ENCODE measurements around the gene EIF5B. TPM values are rescaled to one million over a fixed set of nuclear protein-coding genes. Genes with fewer than 3 reads are reported as not detected.

EIF5B gene
- total and polyA plus RNA-seq, 2 of the 8 experiments (the other 6 are each of a cell fraction or from before 2014, with no cell fraction given) = 10.7 to 64.5 TPM

DNA sequence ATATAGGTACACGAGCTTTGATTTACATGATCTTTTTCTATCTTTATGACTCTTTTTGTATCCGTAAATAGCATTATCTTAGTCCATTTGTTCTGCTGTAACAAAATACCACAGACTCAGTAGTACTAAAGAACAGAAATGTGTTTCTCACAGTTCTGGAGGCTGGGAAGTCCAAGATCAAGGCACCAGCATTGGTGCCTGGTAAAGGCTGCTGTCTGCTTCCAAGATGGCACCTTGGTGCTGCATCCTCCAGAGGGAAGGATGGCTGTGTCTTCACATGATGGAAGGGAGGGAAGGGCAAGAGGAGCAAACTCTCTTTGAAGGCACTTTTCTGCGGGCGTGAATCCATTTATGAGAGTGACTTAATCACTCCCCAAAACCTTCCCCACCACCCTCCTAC is 36.0 kb downstream of the EIF5B start:
- H3K18ac ChIP-seq (ENCODE audit: extremely low read depth, low read length) = no peak overlapping the region
- FAIRE-seq (no peak), DNase-seq (ENCODE audit: low read depth in 1 of 2, low spot score in 2 of 2) (no peak)
- H3K4me3 ChIP-seq (ENCODE audit: extremely low read depth in 1 of 4, insufficient read depth in 2 of 4, low read depth in 3 of 4, low read length in 4 of 4) = no peak overlapping the region
- H2BK12ac ChIP-seq (ENCODE audit: low read depth, low read length) = no peak overlapping the region
- WGBS, 2 experiments (ENCODE audit: extremely low coverage in 1 of 2, insufficient coverage in 1 of 2, insufficient read length in 1 of 2, insufficient replicate concordance in 2 of 2, low coverage in 1 of 2, low lambda C conversion rate in 2 of 2, missing lambda C conversion rate in 1 of 2) = 90% methylated on average over 4 of the region's 4 CpGs; no CpG with 5 or more reads in 1 of the 2 experiments
- ChIA-PET CTCF (ENCODE audit: partially characterized antibody) (no interaction called here), POLR2A (ENCODE audit: partially characterized antibody) (interaction anchor here (1.6 kb wide), 1 partner anchor 23 kb away, joined by 3 read pairs; no protein-coding TSS in a partner anchor)
- H3K27me3 ChIP-seq (replicated peaks in 1 of 4; ENCODE audit: control insufficient read depth in 3 of 4, extremely low read depth in 1 of 4, insufficient read depth in 3 of 4, low read length in 3 of 4) = no peaks in the 10 kb centered on the region
- no peak overlapping the region for H2BK20ac ChIP-seq (ENCODE audit: low read length)
- no peak overlapping the region; the same call in 1 of the 2 replicates for H4K8ac ChIP-seq (ENCODE audit: extremely low read depth, insufficient read depth, low read length)
- H2BK5ac ChIP-seq (ENCODE audit: low read depth, low read length) = no peak overlapping the region
- H3K36me3 ChIP-seq (ENCODE audit: control insufficient read depth in 2 of 4, insufficient read depth in 4 of 4, low read length in 3 of 4) = peaks cover 0 to 84% (median 35%) of the 10 kb centered on the region in 4 experiments; a peak in 7 of 8 replicates
- H3K4ac ChIP-seq (replicated peaks; ENCODE audit: insufficient read length, low read depth, low read length) = no peak overlapping the region
- no peaks in the 10 kb centered on the region for H3K23me2 ChIP-seq (ENCODE audit: low read depth, low read length)
- TF ChIP-seq, protein P1, sequence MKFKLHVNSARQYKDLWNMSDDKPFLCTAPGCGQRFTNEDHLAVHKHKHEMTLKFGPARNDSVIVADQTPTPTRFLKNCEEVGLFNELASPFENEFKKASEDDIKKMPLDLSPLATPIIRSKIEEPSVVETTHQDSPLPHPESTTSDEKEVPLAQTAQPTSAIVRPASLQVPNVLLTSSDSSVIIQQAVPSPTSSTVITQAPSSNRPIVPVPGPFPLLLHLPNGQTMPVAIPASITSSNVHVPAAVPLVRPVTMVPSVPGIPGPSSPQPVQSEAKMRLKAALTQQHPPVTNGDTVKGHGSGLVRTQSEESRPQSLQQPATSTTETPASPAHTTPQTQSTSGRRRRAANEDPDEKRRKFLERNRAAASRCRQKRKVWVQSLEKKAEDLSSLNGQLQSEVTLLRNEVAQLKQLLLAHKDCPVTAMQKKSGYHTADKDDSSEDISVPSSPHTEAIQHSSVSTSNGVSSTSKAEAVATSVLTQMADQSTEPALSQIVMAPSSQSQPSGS (IDR thresholded peaks at IDR 0.05; ENCODE audit: low read length) = no peak
- TF ChIP-seq SRF (IDR thresholded peaks at IDR 0.05; ENCODE audit: low read depth, low read length) (no peak), CBX8 (IDR thresholded peaks at IDR 0.05; ENCODE audit: borderline replicate concordance, low read depth, low read length) (no peak), BCL11A (IDR thresholded peaks at IDR 0.05; ENCODE audit: low read depth in 2 of 2, low read length in 2 of 2) (no peak), BACH1 (IDR thresholded peaks at IDR 0.05; ENCODE audit: low read length) (no peak), CEBPB (IDR thresholded peaks at IDR 0.05; ENCODE audit: low read depth, low read length) (no peak), NANOG (IDR thresholded peaks at IDR 0.05; ENCODE audit: insufficient read depth, low read depth, low read length, poor library complexity, severe bottlenecking) (no peak), MAFK (IDR thresholded peaks at IDR 0.05; ENCODE audit: low read depth, low read length) (no peak)
- TF ChIP-seq, protein P2, sequence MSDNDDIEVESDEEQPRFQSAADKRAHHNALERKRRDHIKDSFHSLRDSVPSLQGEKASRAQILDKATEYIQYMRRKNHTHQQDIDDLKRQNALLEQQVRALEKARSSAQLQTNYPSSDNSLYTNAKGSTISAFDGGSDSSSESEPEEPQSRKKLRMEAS (IDR thresholded peaks at IDR 0.05) = no peak
- no peaks in the 10 kb centered on the region for H3K79me2 ChIP-seq (ENCODE audit: control insufficient read depth in 1 of 2, insufficient read depth in 2 of 2, low read length in 2 of 2)
- no peaks in the 10 kb centered on the region for H3K79me1 ChIP-seq (ENCODE audit: low read depth, low read length)
- H2AFZ ChIP-seq (ENCODE audit: low read length) = no peak overlapping the region
- H3K9me3 ChIP-seq (ENCODE audit: insufficient read depth in 2 of 2, low read depth in 1 of 2, low read length in 1 of 2) = no peaks in the 10 kb centered on the region; a peak in 1 of 4 replicates
- no peak overlapping the region for H4K5ac ChIP-seq (ENCODE audit: insufficient read length, low read depth, low read length)
- no peak overlapping the region for H3K27ac ChIP-seq (ENCODE audit: low read depth, low read length)
- H4K20me1 ChIP-seq (replicated peaks in 1 of 2; ENCODE audit: control insufficient read depth in 1 of 2, insufficient read depth in 2 of 2, low read length in 2 of 2) = no peaks in the 10 kb centered on the region
- H3K56ac ChIP-seq (replicated peaks; ENCODE audit: insufficient read length, low read depth, low read length) = no peak overlapping the region
- no peak overlapping the region for H3K14ac ChIP-seq (ENCODE audit: insufficient read length)
- H3K4me2 ChIP-seq (ENCODE audit: insufficient read depth in 1 of 2, low read depth in 2 of 2, low read length in 2 of 2) = no peak overlapping the region
- H3K9ac ChIP-seq (replicated peaks in 1 of 4; ENCODE audit: extremely low read depth in 1 of 4, low read depth in 3 of 4, low read length in 3 of 4) = no peak overlapping the region
- H3K23ac ChIP-seq (ENCODE audit: insufficient read length) = no peak overlapping the region
- H4K91ac ChIP-seq (replicated peaks; ENCODE audit: insufficient read length, low read length) = no peak overlapping the region
- no peak overlapping the region for H2AK5ac ChIP-seq (ENCODE audit: low read depth, low read length)
- H2BK120ac ChIP-seq (replicated peaks; ENCODE audit: low read depth, low read length) = no peak overlapping the region
- no peak overlapping the region for H2BK15ac ChIP-seq (ENCODE audit: low read length)
- H3K4me1 ChIP-seq (replicated peaks in 1 of 4; ENCODE audit: control insufficient read depth in 3 of 4, insufficient read depth in 4 of 4, low read length in 3 of 4) = no peaks in the 10 kb centered on the region

Data from H1 (cell line).